Omental fat pad (tissue), 4 donors: ENCODE measurements around the gene NTM. TPM values are rescaled to one million over a fixed set of nuclear protein-coding genes. Genes with fewer than 3 reads are reported as not detected.

Source experiments
- ATAC-seq: fragments of 150-250 bp; one replicate; pipeline ENCODE4 v1.9.1; 2016; ENCODE audit warnings: mild to moderate bottlenecking, moderate library complexity; ENCODE audit not compliant: low FRiP score
- DNase-seq: peaks from one replicate; pipeline ENCODE4 v3.0.0-alpha.2; 2019; ENCODE audit warnings: low spot score
- CTCF ChIP-seq, 3 donors: fragments of 450-650 bp; IDR thresholded peaks; one replicate each; pipeline ENCODE4 v1.5.1; 2016 to 2017; ENCODE audit warnings: antibody characterized with exemption in 3 of 3, mild to moderate bottlenecking in 3 of 3, moderate library complexity in 2 of 3
- total RNA-seq, 4 donors: library from RNA; depleted of rRNA; stranded (reverse); fragments of >200 nt; gene quantifications; one replicate each; pipeline ENCODE4 v1.1.0, GENCODE V29; 2016

Gene NTM
- total RNA-seq, 4 donors from 2014 or later = 0.56 to 5.5 (median 2.4) TPM

DNA sequence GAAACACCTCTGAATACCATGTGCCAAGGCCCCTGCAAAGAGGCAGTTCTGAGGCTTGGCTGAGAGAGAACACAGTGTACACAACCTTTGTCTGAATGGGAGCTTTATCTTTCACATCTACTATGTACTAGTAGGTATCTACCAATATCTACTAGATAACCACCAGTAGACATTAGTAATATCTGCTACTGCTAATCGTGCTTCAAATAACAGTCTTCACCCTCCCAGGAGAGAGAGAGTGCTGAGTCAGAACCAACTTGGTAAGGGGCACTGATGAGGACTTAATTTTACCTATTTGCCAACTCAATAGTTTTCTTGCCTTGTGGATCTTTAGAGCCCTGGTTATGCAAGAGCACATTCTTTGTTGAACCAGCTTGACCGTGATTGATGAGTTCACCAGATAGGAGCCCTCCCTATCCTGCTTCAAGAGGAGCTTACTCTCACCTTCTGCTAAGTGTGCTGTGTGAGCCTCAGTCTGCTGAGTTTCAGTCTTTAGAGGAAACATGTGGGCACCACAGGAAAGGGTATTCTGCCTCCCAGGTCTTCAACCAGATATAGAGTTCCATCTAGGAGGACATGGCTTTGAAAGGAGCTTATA is 967.5 kb downstream of the NTM start:
- DNase-seq (no peak), ATAC-seq (peak; percentile 37)
- TF ChIP-seq CTCF (IDR thresholded peaks at IDR 0.05) = no peak

DNA sequence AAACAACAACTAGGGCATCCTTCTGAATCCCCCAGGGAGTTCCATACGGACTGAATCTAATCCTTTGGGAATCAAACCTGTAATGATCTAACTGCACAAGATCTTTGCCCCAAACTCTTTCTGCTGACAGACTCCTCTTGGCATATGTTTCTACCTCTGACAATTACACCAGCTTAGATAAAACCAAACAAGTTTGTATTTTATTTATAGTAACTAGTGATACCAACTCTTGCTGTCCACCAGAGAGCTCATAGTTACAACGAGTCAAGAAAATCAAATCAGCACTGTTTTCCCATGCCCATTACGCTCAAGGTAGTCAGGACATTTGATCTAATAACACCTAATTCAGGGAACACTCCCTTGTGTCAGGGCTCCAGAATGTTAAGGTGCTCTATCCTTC is 972.0 kb downstream of the NTM start:
- DNase-seq = no peak
- TF ChIP-seq CTCF (IDR thresholded peaks at IDR 0.05) = no peak
- ATAC-seq = no peak

GRCh38 chr11:132343445-132344175 is 973.2 kb downstream of the NTM start:
- DNase-seq = no peak
- ATAC-seq = no peak
- no peak for TF ChIP-seq CTCF (IDR thresholded peaks at IDR 0.05)

DNA sequence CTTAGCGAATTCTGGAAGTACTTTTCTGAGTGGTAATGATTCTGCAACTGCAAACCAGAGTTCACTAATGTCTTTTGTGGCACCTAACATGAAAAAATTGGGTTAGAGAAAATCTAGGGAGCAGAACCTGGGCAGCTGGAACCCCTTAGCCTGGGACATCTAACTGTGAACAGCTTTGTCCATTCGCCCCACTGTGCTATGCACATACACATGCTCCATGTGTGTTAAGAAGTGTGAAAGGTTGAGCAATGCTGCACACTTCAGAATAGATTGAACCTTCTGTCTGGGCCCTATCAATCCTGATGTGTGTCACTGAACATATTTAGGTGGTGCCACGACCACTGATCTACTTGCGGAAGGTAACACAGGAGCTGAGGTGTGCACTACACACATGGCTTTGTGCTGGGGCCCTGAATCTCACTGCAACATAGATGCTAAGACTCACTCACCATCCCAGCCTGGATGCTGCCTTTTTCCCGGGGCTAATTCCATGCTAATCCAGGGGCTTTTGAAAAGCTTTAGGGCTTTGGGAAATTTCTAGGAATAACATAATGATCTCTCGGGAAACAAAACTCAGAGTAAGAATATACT is 976.2 kb downstream of the NTM start:
- no peak for TF ChIP-seq CTCF (IDR thresholded peaks at IDR 0.05)

GRCh38 chr11:132347156-132348090 is 977.0 kb downstream of the NTM start:
- ATAC-seq (no peak), DNase-seq (no peak)
- no peak for TF ChIP-seq CTCF (IDR thresholded peaks at IDR 0.05)

More for the DNA sequence above, 976.2 kb downstream of the NTM start:
- ATAC-seq = no peak
- DNase-seq = no peak

GRCh38 chr11:132349811-132350733 is 979.7 kb downstream of the NTM start:
- TF ChIP-seq CTCF (IDR thresholded peaks at IDR 0.05) = no peak
- no peak for ATAC-seq
- DNase-seq = no peak
